ENCODE data around the gene FAM72C. TPM values are rescaled to one million over a fixed set of nuclear protein-coding genes. Genes with fewer than 3 reads are reported as not detected.
A peak's percentile ranks its signal among the peaks of the same experiment; 100 is the strongest.
"Not testable (repeated sequence)": the region's sequence is repeated elsewhere in the genome, so short reads cannot be mapped to it uniquely, and the experiment has no call there.

Gene FAM72C
- total and polyA plus RNA-seq, 10 of the 15 experiments (the other 5 are each of a cell fraction or from before 2014, with no cell fraction given) = 1.9 to 21.4 (median 9.8) TPM

DNA sequence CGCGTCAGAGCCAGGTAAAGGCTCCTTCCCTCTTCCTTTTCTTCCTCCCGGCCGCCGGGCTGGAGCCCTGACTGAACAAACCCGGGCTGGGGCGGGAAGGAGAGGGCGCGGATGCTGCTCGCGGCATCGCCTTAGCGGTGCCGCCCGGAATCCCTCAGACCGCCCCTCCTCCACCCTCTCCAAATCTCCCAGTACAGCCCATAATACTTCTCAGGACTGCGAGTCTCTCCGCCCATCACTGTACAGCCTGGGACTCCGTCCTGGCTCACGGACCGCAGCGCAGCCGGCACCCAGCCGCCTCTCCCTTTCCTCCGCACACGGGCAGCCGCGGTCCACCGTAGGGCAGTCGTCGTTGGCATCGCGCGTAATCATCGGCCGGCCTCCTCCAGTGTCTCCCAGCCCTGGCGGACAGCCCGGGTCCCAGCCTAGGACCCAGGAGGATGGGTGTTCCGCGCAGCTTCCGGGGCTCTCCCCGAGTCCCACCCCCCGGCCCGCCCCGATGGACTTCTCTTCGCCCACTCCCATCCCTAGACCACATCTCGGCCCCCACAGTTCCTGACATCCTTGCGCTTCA, 1.1 kb upstream of the FAM72C start:
- H3K27ac ChIP-seq (ENCODE audit: control insufficient read depth, insufficient read depth); H3K4me1 ChIP-seq (ENCODE audit: control insufficient read depth, insufficient read depth, low read length); intact Hi-C loops (cut with micrococcal nuclease; ENCODE audit: unreplicated experiment); H3K4me3 ChIP-seq; H2AFZ ChIP-seq (ENCODE audit: control insufficient read depth, low read depth, low read length); SMC1A ChIA-PET (ENCODE audit: uncharacterized antibody, unreplicated experiment); H4K20me1 ChIP-seq (ENCODE audit: control insufficient read depth, insufficient read depth); H3K9ac ChIP-seq (ENCODE audit: control insufficient read depth, insufficient read depth, low read length); DNase-seq (ENCODE audit: low read depth, low spot score); H3K27me3 ChIP-seq (replicated peaks in 1 of 2; ENCODE audit: control insufficient read depth in 2 of 2, insufficient read depth in 2 of 2, low read length in 1 of 2); H3K36me3 ChIP-seq (ENCODE audit: control insufficient read depth in 2 of 2, insufficient read depth in 2 of 2, low read length in 1 of 2); RAD21 ChIA-PET (ENCODE audit: unreplicated experiment); POLR2A ChIA-PET; in situ Hi-C loops (cut with MboI); H3K79me2 ChIP-seq (ENCODE audit: control insufficient read depth, insufficient read depth, low read length); H3K9me3 ChIP-seq (replicated peaks; ENCODE audit: control insufficient read depth, insufficient read depth, low read length); H3K4me2 ChIP-seq (ENCODE audit: control insufficient read depth, insufficient read depth); CTCF ChIA-PET; FAIRE-seq: not testable (repeated sequence)
- WGBS (ENCODE audit: insufficient coverage, insufficient replicate concordance, low lambda C conversion rate, missing lambda C conversion rate) = no CpG with 5 or more reads among the region's 48 CpGs
- ATAC-seq = peak; percentile 28
- BruUV-seq (replicated peaks) = TSS peak; percentile 92

DNA sequence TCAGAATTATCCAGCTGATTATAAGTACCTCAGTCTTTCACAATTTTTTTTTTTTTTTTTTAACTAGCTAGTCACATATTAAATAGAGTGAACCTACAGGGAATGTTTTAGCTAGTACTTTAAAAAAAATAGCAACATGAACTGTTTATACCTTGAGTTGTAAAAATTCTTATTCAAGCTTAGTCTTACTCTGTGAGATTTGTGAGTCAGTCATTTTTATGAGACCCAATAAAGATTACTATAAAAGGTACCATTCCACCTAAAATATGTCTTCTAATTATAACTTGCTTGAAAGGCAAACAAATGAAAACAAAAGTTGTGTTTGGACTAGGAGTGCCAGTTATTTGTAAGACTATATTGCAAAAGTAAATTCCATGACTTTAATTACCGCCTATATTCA, 5.9 kb downstream of the FAM72C start:
- H3K79me2 ChIP-seq (ENCODE audit: control insufficient read depth, insufficient read depth, low read length); POLR2A ChIA-PET; H3K9me3 ChIP-seq (replicated peaks; ENCODE audit: control insufficient read depth, insufficient read depth, low read length); ATAC-seq; H3K4me3 ChIP-seq; intact Hi-C loops (cut with micrococcal nuclease; ENCODE audit: unreplicated experiment); SMC1A ChIA-PET (ENCODE audit: uncharacterized antibody, unreplicated experiment); BruUV-seq (replicated peaks); CTCF ChIA-PET; H3K9ac ChIP-seq (ENCODE audit: control insufficient read depth, insufficient read depth, low read length); DNase-seq (ENCODE audit: low read depth, low spot score); H3K27me3 ChIP-seq (replicated peaks in 1 of 2; ENCODE audit: control insufficient read depth in 2 of 2, insufficient read depth in 2 of 2, low read length in 1 of 2); H2AFZ ChIP-seq (ENCODE audit: control insufficient read depth, low read depth, low read length); in situ Hi-C loops (cut with MboI); H3K4me1 ChIP-seq (ENCODE audit: control insufficient read depth, insufficient read depth, low read length); H4K20me1 ChIP-seq (ENCODE audit: control insufficient read depth, insufficient read depth); H3K4me2 ChIP-seq (ENCODE audit: control insufficient read depth, insufficient read depth); FAIRE-seq; H3K27ac ChIP-seq (ENCODE audit: control insufficient read depth, insufficient read depth); RAD21 ChIA-PET (ENCODE audit: unreplicated experiment); H3K36me3 ChIP-seq (ENCODE audit: control insufficient read depth in 2 of 2, insufficient read depth in 2 of 2, low read length in 1 of 2): not testable (repeated sequence)
- no CpG with 5 or more reads among the region's 1 CpG for WGBS (ENCODE audit: insufficient coverage, insufficient replicate concordance, low lambda C conversion rate, missing lambda C conversion rate)

DNA sequence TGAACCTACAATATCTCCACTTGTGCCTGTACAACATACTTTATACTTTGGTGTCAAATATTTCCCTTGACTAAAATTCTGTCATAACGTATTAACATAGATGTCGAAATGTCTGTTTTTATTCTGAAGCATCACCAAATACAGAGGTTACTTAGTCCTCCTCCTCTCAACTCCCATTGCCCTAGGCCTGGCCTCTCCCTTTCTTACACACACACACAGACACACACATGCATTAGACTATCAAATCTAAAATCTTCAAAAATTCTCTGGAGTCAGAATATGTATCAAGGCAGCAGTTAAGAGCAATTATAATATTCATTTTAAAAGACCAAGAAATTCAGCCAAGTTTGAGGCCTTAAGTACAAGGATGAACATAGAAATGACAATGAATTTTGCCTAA, 7.5 kb downstream of the FAM72C start:
- H2AFZ ChIP-seq (ENCODE audit: control insufficient read depth, low read depth, low read length); H3K9ac ChIP-seq (ENCODE audit: control insufficient read depth, insufficient read depth, low read length); POLR2A ChIA-PET; H3K4me3 ChIP-seq; H4K20me1 ChIP-seq (ENCODE audit: control insufficient read depth, insufficient read depth); H3K4me2 ChIP-seq (ENCODE audit: control insufficient read depth, insufficient read depth); SMC1A ChIA-PET (ENCODE audit: uncharacterized antibody, unreplicated experiment); H3K36me3 ChIP-seq (ENCODE audit: control insufficient read depth in 2 of 2, insufficient read depth in 2 of 2, low read length in 1 of 2); RAD21 ChIA-PET (ENCODE audit: unreplicated experiment); H3K27ac ChIP-seq (ENCODE audit: control insufficient read depth, insufficient read depth); H3K79me2 ChIP-seq (ENCODE audit: control insufficient read depth, insufficient read depth, low read length); DNase-seq (ENCODE audit: low read depth, low spot score); H3K27me3 ChIP-seq (replicated peaks in 1 of 2; ENCODE audit: control insufficient read depth in 2 of 2, insufficient read depth in 2 of 2, low read length in 1 of 2); FAIRE-seq; BruUV-seq (replicated peaks); H3K9me3 ChIP-seq (replicated peaks; ENCODE audit: control insufficient read depth, insufficient read depth, low read length); CTCF ChIA-PET; ATAC-seq; in situ Hi-C loops (cut with MboI); H3K4me1 ChIP-seq (ENCODE audit: control insufficient read depth, insufficient read depth, low read length); intact Hi-C loops (cut with micrococcal nuclease; ENCODE audit: unreplicated experiment): not testable (repeated sequence)
- no CpG with 5 or more reads among the region's 2 CpGs for WGBS (ENCODE audit: insufficient coverage, insufficient replicate concordance, low lambda C conversion rate, missing lambda C conversion rate)

DNA sequence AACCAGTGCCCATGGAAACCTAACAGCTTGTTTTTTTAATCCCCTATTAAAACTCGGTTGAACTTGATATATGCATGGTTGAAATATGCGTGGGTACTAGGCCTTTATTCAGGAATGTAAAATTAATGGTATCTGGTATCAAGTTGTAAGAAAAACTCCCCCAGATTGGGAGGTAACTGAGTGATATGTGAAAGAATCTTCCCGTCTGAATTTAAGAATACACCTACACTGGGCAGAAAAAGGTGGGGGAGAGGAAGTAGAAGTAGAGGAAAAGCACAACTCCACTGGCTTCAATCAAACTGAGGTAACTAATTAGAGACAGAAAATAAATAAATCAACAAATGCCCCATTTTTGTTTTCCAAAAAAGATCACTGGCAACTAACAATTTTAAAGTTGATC, 15.9 kb downstream of the FAM72C start:
- CTCF ChIA-PET; H3K4me1 ChIP-seq (ENCODE audit: control insufficient read depth, insufficient read depth, low read length); H3K9me3 ChIP-seq (replicated peaks; ENCODE audit: control insufficient read depth, insufficient read depth, low read length); SMC1A ChIA-PET (ENCODE audit: uncharacterized antibody, unreplicated experiment); BruUV-seq (replicated peaks); in situ Hi-C loops (cut with MboI); RAD21 ChIA-PET (ENCODE audit: unreplicated experiment); H3K27ac ChIP-seq (ENCODE audit: control insufficient read depth, insufficient read depth); H3K4me2 ChIP-seq (ENCODE audit: control insufficient read depth, insufficient read depth); intact Hi-C loops (cut with micrococcal nuclease; ENCODE audit: unreplicated experiment); H3K79me2 ChIP-seq (ENCODE audit: control insufficient read depth, insufficient read depth, low read length); POLR2A ChIA-PET; FAIRE-seq; DNase-seq (ENCODE audit: low read depth, low spot score); H3K4me3 ChIP-seq; ATAC-seq; H3K27me3 ChIP-seq (replicated peaks in 1 of 2; ENCODE audit: control insufficient read depth in 2 of 2, insufficient read depth in 2 of 2, low read length in 1 of 2); H2AFZ ChIP-seq (ENCODE audit: control insufficient read depth, low read depth, low read length); H3K36me3 ChIP-seq (ENCODE audit: control insufficient read depth in 2 of 2, insufficient read depth in 2 of 2, low read length in 1 of 2); H3K9ac ChIP-seq (ENCODE audit: control insufficient read depth, insufficient read depth, low read length); H4K20me1 ChIP-seq (ENCODE audit: control insufficient read depth, insufficient read depth): not testable (repeated sequence)
- no CpG with 5 or more reads among the region's 3 CpGs for WGBS (ENCODE audit: insufficient coverage, insufficient replicate concordance, low lambda C conversion rate, missing lambda C conversion rate)

All from GM12878 (cell line).